Ectodermal cell (in vitro differentiated cells): ENCODE measurements around the gene ZKSCAN1.

Source experiments
- H3K27ac ChIP-seq: 2 replicates; pipeline ENCODE4 v1.7.0; 2013; ENCODE audit warnings: mild to moderate bottlenecking, low read depth, low read length; ENCODE audit not compliant: insufficient read depth, poor library complexity, severe bottlenecking
- H3K27me3 ChIP-seq: 2 replicates; pipeline ENCODE4 v1.7.0; 2013; ENCODE audit warnings: mild to moderate bottlenecking, low read length; ENCODE audit not compliant: insufficient read depth, control insufficient read depth, poor library complexity, severe bottlenecking
- H3K36me3 ChIP-seq: one replicate; pipeline ENCODE4 v1.7.0; 2013; ENCODE audit warnings: low read length; ENCODE audit not compliant: control insufficient read depth, insufficient read depth
- H3K4me1 ChIP-seq: one replicate; pipeline ENCODE4 v1.7.0; 2013; ENCODE audit warnings: low read length; ENCODE audit not compliant: control insufficient read depth, insufficient read depth
- H3K4me3 ChIP-seq: 2 replicates; pipeline ENCODE4 v1.7.0; 2013; ENCODE audit warnings: low read depth, low read length, control low read depth; ENCODE audit not compliant: insufficient read depth
- H3K9me3 ChIP-seq: 2 replicates; pipeline ENCODE4 v1.7.0; 2013; ENCODE audit warnings: mild to moderate bottlenecking, low read length, moderate library complexity; ENCODE audit not compliant: control insufficient read depth
- WGBS, 2 experiments: methylation state at CpG; one replicate each; pipeline ENCODE4 v1.1.7; 2013; ENCODE audit warnings: missing lambda C conversion rate in 2 of 2; 5-methylcytosine and 5-hydroxymethylcytosine counted together

The ZKSCAN1 gene

DNA sequence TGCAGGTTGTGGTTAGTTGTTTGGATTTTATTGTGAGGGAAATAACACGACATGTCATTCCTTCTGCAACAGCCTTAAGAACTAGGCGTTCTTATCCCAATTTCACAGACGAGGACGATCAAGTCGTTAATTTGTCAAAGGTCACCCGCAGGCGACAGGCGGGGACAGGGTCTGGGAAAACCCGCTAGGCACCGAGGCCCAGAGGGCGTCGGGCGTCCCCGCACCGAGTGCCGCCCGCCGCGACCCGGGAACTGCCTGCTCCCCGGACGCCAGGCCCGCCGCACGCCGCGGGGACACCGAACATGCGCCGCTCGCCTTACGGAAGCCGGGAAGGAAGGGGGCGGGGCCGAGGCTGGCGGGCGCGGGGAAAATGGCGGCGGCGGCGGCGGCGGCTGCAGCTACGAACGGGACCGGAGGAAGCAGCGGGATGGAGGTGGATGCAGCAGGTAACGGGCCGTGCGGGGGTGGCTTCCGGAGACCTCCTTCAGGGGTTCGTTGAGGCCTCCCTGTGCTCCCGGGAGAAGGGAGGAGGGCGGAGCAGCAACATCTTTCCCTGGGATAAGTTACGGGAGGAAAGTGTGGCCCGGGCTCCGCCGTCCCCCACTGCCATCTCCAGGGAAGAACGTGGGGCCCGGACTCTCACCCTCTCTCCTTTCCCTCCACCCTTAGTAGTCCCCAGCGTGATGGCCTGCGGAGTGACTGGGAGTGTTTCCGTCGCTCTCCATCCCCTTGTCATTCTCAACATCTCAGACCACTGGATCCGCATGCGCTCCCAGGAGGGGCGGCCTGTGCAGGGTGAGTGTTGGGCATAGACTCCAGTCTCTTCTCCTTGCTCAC is 73.4 kb downstream of the ZKSCAN1 start, which contains the start of gene COPS6:
Gene COPS6 (plus strand): TSS at position 349 of the 837 bp plus-strand sequence. CDS start 22 bp downstream, at position 371.
- no peaks in the 10 kb centered on the region for H3K9me3 ChIP-seq
- peaks cover 23% of the 10 kb centered on the region for H3K36me3 ChIP-seq
- WGBS, 2 experiments: 1% methylated on average over 68 of the region's 68 CpGs
- H3K27me3 ChIP-seq: no peaks in the 10 kb centered on the region
- peak within 1 kb of the TSS; percentile 61 for H3K27ac ChIP-seq
- H3K4me3 ChIP-seq: peak within 1 kb of the TSS; percentile 81
- H3K4me1 ChIP-seq: peaks cover 5% of the 10 kb centered on the region

DNA sequence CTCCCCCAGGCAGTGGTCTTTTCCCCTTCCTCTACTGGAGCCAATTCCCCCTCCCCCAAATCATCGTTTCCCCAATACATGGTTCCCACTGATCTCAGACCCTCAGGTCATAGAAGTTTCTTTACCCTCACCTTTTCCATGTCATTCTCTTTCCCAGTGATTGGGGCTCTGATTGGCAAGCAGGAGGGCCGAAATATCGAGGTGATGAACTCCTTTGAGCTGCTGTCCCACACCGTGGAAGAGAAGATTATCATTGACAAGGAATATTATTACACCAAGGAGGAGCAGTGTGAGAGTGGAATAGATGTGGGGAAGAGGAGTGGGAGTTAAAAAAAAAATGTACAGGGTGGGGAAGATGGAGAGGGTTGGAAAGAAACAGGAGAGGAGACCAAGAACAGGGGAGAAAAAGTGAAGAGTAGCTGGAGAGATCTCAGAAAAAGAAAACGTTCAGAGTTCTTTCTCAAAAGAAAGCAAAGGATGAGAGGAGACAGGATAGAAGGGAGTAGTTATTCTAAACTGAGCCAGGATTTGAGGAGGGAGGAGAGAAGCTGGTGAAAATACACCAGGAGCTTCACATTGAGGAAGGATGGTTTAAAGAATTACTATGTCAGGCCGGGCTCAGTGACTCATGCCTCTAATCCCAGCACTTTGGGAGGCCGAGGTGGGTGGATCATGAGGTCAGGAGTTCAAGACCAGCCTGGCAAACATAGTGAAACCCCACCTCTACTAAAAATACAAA is 74.2 kb downstream of the ZKSCAN1 start:
- Histone ChIP-seq H3K4me3 (peak overlapping the region; percentile 81), H3K36me3 (peaks cover 30% of the 10 kb centered on the region), H3K4me1 (peaks cover 5% of the 10 kb centered on the region), H3K9me3 (no peaks in the 10 kb centered on the region), H3K27ac (no peak overlapping the region), H3K27me3 (no peaks in the 10 kb centered on the region)
- WGBS, 2 experiments: 43 to 57% methylated on average over 7 of the region's 7 CpGs

DNA sequence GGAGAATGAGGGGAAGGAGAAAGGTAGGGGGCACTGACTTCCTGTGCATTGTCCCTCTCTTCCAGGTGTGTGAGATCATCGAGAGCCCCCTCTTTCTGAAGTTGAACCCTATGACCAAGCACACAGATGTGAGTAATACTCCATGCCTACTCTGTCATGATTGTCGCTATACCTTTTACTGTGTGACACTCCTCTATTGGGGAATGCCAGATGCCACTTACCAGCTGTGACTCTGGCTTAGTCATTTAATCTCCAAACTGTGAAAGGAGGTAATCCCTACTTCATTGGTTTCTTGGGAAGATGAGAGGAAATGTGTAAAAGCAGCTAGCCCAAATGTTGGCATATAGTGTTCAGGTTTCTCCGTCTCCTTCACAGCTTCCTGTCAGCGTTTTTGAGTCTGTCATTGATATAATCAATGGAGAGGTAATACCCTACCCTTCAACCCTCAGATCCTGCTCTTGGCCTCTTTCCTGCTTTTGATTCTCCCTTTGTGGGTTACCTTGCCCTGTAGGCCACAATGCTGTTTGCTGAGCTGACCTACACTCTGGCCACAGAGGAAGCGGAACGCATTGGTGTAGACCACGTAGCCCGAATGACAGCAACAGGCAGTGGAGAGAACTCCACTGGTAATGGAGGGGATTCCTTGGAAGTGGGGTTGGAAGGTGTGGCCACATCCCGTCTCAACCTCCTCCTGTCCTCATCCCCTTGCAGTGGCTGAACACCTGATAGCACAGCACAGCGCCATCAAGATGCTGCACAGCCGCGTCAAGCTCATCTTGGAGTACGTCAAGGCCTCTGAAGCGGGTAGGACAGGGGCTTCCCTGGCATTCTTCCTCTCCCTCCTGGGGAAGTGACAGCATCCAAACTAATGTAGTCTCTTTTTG is 75.4 kb downstream of the ZKSCAN1 start:
- 93 to 94% methylated on average over 14 of the region's 14 CpGs for WGBS, 2 experiments
- peaks cover 5% of the 10 kb centered on the region for H3K4me1 ChIP-seq
- peak overlapping the region; percentile 32 for H3K27ac ChIP-seq
- H3K9me3 ChIP-seq: no peaks in the 10 kb centered on the region
- H3K36me3 ChIP-seq: peaks cover 42% of the 10 kb centered on the region
- H3K27me3 ChIP-seq: no peaks in the 10 kb centered on the region
- no peak overlapping the region for H3K4me3 ChIP-seq
